GM12878 (cell line): ENCODE results near the gene CLDN19. TPM values are rescaled to one million over a fixed set of nuclear protein-coding genes. Genes with fewer than 3 reads are reported as not detected.

ENCODE experiments used
- ATAC-seq: fragments of 200-7000 bp; cut with Tn5 transposase; 3 replicates; pipeline ENCODE4 v1.9.1; 2020; ENCODE audit warnings: mild to moderate bottlenecking, moderate library complexity
- BruUV-seq: library from RNA; stranded (reverse); fragments of 400-500 nt; replicated peaks from 2 replicates; lab custom pipeline; 2021; lab: Mats Ljungman, UMichigan
- CTCF ChIA-PET: fragments of 300-600 bp; sonication (Branson Sonifier 250); formaldehyde crosslinking; extraction: SDS; loops from one replicate; lab custom pipeline; 2021; ENCODE audit warnings: inconsistent platforms; lab: Yijun Ruan, JAX
- POLR2A ChIA-PET: fragments of 350-600 bp; formaldehyde crosslinking; extraction: SDS; loops from one replicate; lab custom pipeline; 2021; ENCODE audit warnings: inconsistent platforms; lab: Charles Lee
- RAD21 ChIA-PET: fragments of 300-600 bp; sonication (Branson Sonifier 250); formaldehyde crosslinking; loops from one replicate; lab custom pipeline; 2023; ENCODE audit warnings: antibody characterized with exemption; ENCODE audit not compliant: unreplicated experiment; lab: Charles Lee
- SMC1A ChIA-PET: fragments of 300-600 bp; sonication (Branson Sonifier 250); formaldehyde crosslinking; loops from one replicate; lab custom pipeline; 2023; ENCODE audit not compliant: unreplicated experiment, uncharacterized antibody; lab: Charles Lee
- DNase-seq: peaks from one replicate; pipeline ENCODE4 v3.0.0-alpha.2; 2011; ENCODE audit warnings: low read depth, low spot score
- FAIRE-seq: peaks from 3 replicates; lab custom pipeline; 2011; peaks lifted over from hg19 to GRCh38; lab: Jason Lieb, UNC
- H2AFZ ChIP-seq: 2 replicates; pipeline ENCODE4 v1.6.0; 2011; ENCODE audit warnings: low read depth, low read length, control low read depth; ENCODE audit not compliant: control insufficient read depth
- H3K27ac ChIP-seq: 2 replicates; pipeline ENCODE4 v1.5.1; 2011; ENCODE audit warnings: control low read depth; ENCODE audit not compliant: control insufficient read depth, insufficient read depth
- H3K27me3 ChIP-seq, 2 experiments: replicated peaks in 1 of 2; 2 replicates each; pipeline versions ENCODE4 v1.6.0 to v1.6.1; 2011; ENCODE audit warnings: low read length in 1 of 2; ENCODE audit not compliant: control insufficient read depth in 2 of 2, insufficient read depth in 2 of 2
- H3K36me3 ChIP-seq, 2 experiments: 2 replicates each; pipeline ENCODE4 v1.5.1; 2011; ENCODE audit warnings: low read length in 1 of 2; ENCODE audit not compliant: control insufficient read depth in 2 of 2, insufficient read depth in 2 of 2
- H3K4me1 ChIP-seq: 2 replicates; pipeline ENCODE4 v1.6.1; 2011; ENCODE audit warnings: mild to moderate bottlenecking, low read length, moderate library complexity, mixed read lengths; ENCODE audit not compliant: control insufficient read depth, insufficient read depth
- H3K4me2 ChIP-seq: 2 replicates; pipeline ENCODE4 v1.6.0; 2011; ENCODE audit warnings: control low read depth; ENCODE audit not compliant: control insufficient read depth, insufficient read depth
- H3K4me3 ChIP-seq: fragments of 200-600 bp; sonication (generic); 2 replicates; pipeline ENCODE4 v1.5.1; 2016
- H3K79me2 ChIP-seq: 2 replicates; pipeline ENCODE4 v1.6.0; 2011; ENCODE audit warnings: low read length; ENCODE audit not compliant: control insufficient read depth, insufficient read depth
- H3K9ac ChIP-seq: 2 replicates; pipeline ENCODE4 v1.8.0; 2011; ENCODE audit warnings: low read length, control low read depth, mixed read lengths; ENCODE audit not compliant: control insufficient read depth, insufficient read depth
- H3K9me3 ChIP-seq: replicated peaks from 3 replicates; pipeline ENCODE4 v1.5.1; 2011; ENCODE audit warnings: mild to moderate bottlenecking, low read length; ENCODE audit not compliant: control insufficient read depth, insufficient read depth
- H4K20me1 ChIP-seq: 2 replicates; pipeline ENCODE4 v1.6.0; 2011; ENCODE audit not compliant: control insufficient read depth, insufficient read depth
- ASH2L ChIP-seq: fragments of 300-600, 200-600 bp; sonication (generic); IDR thresholded peaks from 2 replicates; pipeline ENCODE4 v1.6.1; 2017; ENCODE audit warnings: low read depth, mild to moderate bottlenecking, borderline replicate concordance
- CTCF ChIP-seq, 3 experiments: IDR thresholded peaks in 2 of 3; conservative IDR thresholded peaks in 1 of 3; 2 replicates each; pipeline ENCODE4 v1.5.1; 2011; ENCODE audit warnings: low read depth in 3 of 3, low read length in 3 of 3, mild to moderate bottlenecking in 3 of 3, control low read depth in 2 of 3, moderate library complexity in 2 of 3, inconsistent platforms in 1 of 3, mixed read lengths in 1 of 3; ENCODE audit not compliant: control insufficient read depth in 2 of 3, insufficient read depth in 1 of 3; ENCODE audit errors: extremely low read depth in 1 of 3
- EED ChIP-seq: sonication (generic); IDR thresholded peaks from 2 replicates; pipeline ENCODE4 v1.6.1; 2016; ENCODE audit warnings: antibody characterized with exemption, low read depth
- ELK1 ChIP-seq: IDR thresholded peaks from 2 replicates; pipeline ENCODE4 v1.6.1; 2012; ENCODE audit warnings: low read depth, low read length, improper control_type of control experiment
- GABPA ChIP-seq: IDR thresholded peaks from 2 replicates; pipeline ENCODE4 v1.6.1; 2014; ENCODE audit warnings: antibody characterized with exemption, low read depth, mild to moderate bottlenecking, inconsistent platforms
- HDAC2 ChIP-seq: fragments of 200-600 bp; sonication (generic); IDR thresholded peaks from 2 replicates; pipeline ENCODE4 v1.6.1; 2017
- KLF5 ChIP-seq: fragments of 450-650 bp; IDR thresholded peaks from 2 replicates; pipeline ENCODE4 v1.6.1; 2014; ENCODE audit warnings: mild to moderate bottlenecking; ENCODE audit not compliant: partially characterized antibody
- RAD21 ChIP-seq: IDR thresholded peaks from 2 replicates; pipeline ENCODE4 v1.6.1; 2011; ENCODE audit warnings: mild to moderate bottlenecking, low read depth, low read length, moderate library complexity; ENCODE audit not compliant: insufficient read depth
- SMC3 ChIP-seq: IDR thresholded peaks from 2 replicates; pipeline ENCODE4 v1.6.1; 2011; ENCODE audit warnings: low read length, improper control_type of control experiment, borderline replicate concordance
- SRF ChIP-seq, 2 experiments: IDR thresholded peaks; 2 replicates each; pipeline ENCODE4 v1.6.1; 2011; ENCODE audit warnings: low read depth in 2 of 2, low read length in 2 of 2, mild to moderate bottlenecking in 1 of 2, moderate library complexity in 1 of 2
- TCF3 ChIP-seq: IDR thresholded peaks from 2 replicates; pipeline ENCODE4 v1.6.1; 2012; ENCODE audit warnings: low read depth, mild to moderate bottlenecking, low read length, borderline replicate concordance; ENCODE audit not compliant: insufficient read depth
- YY1 ChIP-seq: IDR thresholded peaks from 2 replicates; pipeline ENCODE4 v1.6.1; 2011; ENCODE audit warnings: low read depth, mild to moderate bottlenecking, low read length
- WGBS: methylation state at CpG from one replicate; pipeline ENCODE4 v1.1.6; 2016; ENCODE audit warnings: low lambda C conversion rate; ENCODE audit not compliant: insufficient replicate concordance, insufficient coverage; ENCODE audit errors: missing lambda C conversion rate; 5-methylcytosine and 5-hydroxymethylcytosine counted together
- in situ Hi-C: fragments of 300-500 bp; cut with MboI; formaldehyde crosslinking; loops from 9 replicates; pipeline ENCODE4 v1.14.3; 2018; ENCODE audit warnings: mixed read lengths
- intact Hi-C: fragments of 100-400 bp; cut with micrococcal nuclease; formaldehyde crosslinking; loops from one replicate; pipeline ENCODE4 v1.14.2; 2022; ENCODE audit not compliant: unreplicated experiment
- polyA plus RNA-seq, 11 experiments: library from polyadenylated mRNA; depleted of rRNA in 4 of 11; unstranded in 6 of 11; stranded (reverse) in 5 of 11; fragments of >200 nt; fragmentation: Nextera tagmentation in 4 of 11; fragmentation: Illumina TruSeq in 1 of 11; extraction: Ambion mirVana in 4 of 11; extraction: Trizol in 1 of 11; gene quantifications; 1 replicate in 1 of 11; 2 replicates in 10 of 11; pipeline versions ENCODE4 v1.2.1 to v1.2.3, GENCODE V29; 2011 to 2016; ENCODE audit warnings: inconsistent platforms in 2 of 11, missing spikeins in 2 of 11, low read depth in 1 of 11
- total RNA-seq, 4 experiments: library from RNA; depleted of rRNA in 3 of 4; stranded (reverse); fragments of >200 nt in 3 of 4; fragmentation: Illumina TruSeq in 1 of 4; extraction: Trizol in 1 of 4; gene quantifications; 2 replicates each; pipeline versions ENCODE4 v1.2.1 to v1.2.3, GENCODE V29; 2013 to 2021

The CLDN19 gene
- total and polyA plus RNA-seq, 10 of the 15 experiments (the other 5 are each of a cell fraction or from before 2014, with no cell fraction given), result not detected

GRCh38 chr1:42757892-42758275 lies 17.8 kb upstream of the CLDN19 start (continued):
- TF ChIP-seq TCF3, result no peak

- Histone ChIP-seq H3K27me3 (no peaks in the 10 kb centered on the region), H3K36me3 (peaks cover 11 to 15% of the 10 kb centered on the region in 2 experiments; a peak in 3 of 4 replicates), H3K4me2 (no peak overlapping the region), H3K4me3 (no peak overlapping the region), H3K27ac (no peak overlapping the region), H2AFZ (no peak overlapping the region), H3K4me1 (no peaks in the 10 kb centered on the region), H4K20me1 (no peaks in the 10 kb centered on the region), H3K9ac (no peak overlapping the region), H3K9me3 (no peaks in the 10 kb centered on the region), H3K79me2 (no peaks in the 10 kb centered on the region)
- ChIA-PET RAD21 (interaction anchor here (0.6 to 1.9 kb wide), 2 partner anchors 9 to 66 kb away, joined by 5 to 6 read pairs; no protein-coding TSS in a partner anchor), POLR2A (interaction anchor here (1.9 kb wide), 1 partner anchor 9 kb away, joined by 7 read pairs; the partner anchor contains the start of genes C1orf50 and P3H1), CTCF (interaction anchor here (0.6 to 2.3 kb wide), 13 partner anchors 9 to 316 kb away, joined by 3 to 12 read pairs (median 4); partner anchors contain the start of genes C1orf50, P3H1 and ZNF691), SMC1A (interaction anchor here (1.5 to 2.6 kb wide), 4 partner anchors 9 to 317 kb away, joined by 4 to 12 read pairs (median 8); partner anchors contain the start of genes C1orf50 and P3H1)
- intact Hi-C loops (no loop called here), in situ Hi-C loops (no loop called here)
- ATAC-seq (peak; percentile 96), DNase-seq (no peak), FAIRE-seq (peak; percentile 91)
- no TSS peak for BruUV-seq
- peak; percentile 60; the same call in 1 of the 2 replicates for TF ChIP-seq YY1
- peak; percentile 67 for TF ChIP-seq SMC3
- peak; percentile 39; the same call in 1 of the 2 replicates for TF ChIP-seq GABPA
- TF ChIP-seq HDAC2, result no peak
- no peak for TF ChIP-seq ASH2L
- no peak for TF ChIP-seq EED
- peak; percentile 62 to 76 (median 70) for TF ChIP-seq CTCF (IDR thresholded peaks at IDR 0.05 in 2 of 3, conservative IDR thresholded peaks at IDR 0.05 in 1 of 3; ENCODE audit: control insufficient read depth in 2 of 3, extremely low read depth in 1 of 3, insufficient read depth in 1 of 3, low read depth in 3 of 3, low read length in 3 of 3)
- TF ChIP-seq ELK1, result peak; percentile 95
- TF ChIP-seq KLF5, result no peak
- TF ChIP-seq SRF (IDR thresholded peaks at IDR 0.05; ENCODE audit: low read depth in 2 of 2, low read length in 2 of 2), result 0 out of 4 replicates have a peak, but pooled peaks of 1 of the 2 experiments have one; percentile 36
- TF ChIP-seq RAD21, result peak; percentile 59
- 85% methylated on average over 16 of the region's 17 CpGs for WGBS
Observed at GRCh38 chr1:42756956-42757891, 17.2 kb upstream of the CLDN19 start.
